ENCODE results near the gene A3GALT2. TPM values are rescaled to one million over a fixed set of nuclear protein-coding genes. Genes with fewer than 3 reads are reported as not detected.

A3GALT2 gene
- total RNA-seq, 2 donors from 2014 or later: not detected

- H3K9ac ChIP-seq (ENCODE audit: low read depth in 2 of 2, low read length in 2 of 2): no peak overlapping the region
- H3K27me3 ChIP-seq: no peaks in the 10 kb centered on the region
- DNase-seq: no peak
- intact Hi-C loops (cut with DNase I): no loop called here
- peaks cover 30% of the 10 kb centered on the region for H3K36me3 ChIP-seq
- no peaks in the 10 kb centered on the region for H3K4me1 ChIP-seq
- H3K27ac ChIP-seq: no peak overlapping the region
- H3K4me3 ChIP-seq: no peak overlapping the region
- no peaks in the 10 kb centered on the region for H3K9me3 ChIP-seq
- TF ChIP-seq CTCF (IDR thresholded peaks at IDR 0.05): no peak
These were observed 2.1 kb upstream of the A3GALT2 start for GRCh38 chr1:33322870-33323585.

GRCh38 chr1:33322109-33322508 lies 1.2 kb upstream of the A3GALT2 start:
- intact Hi-C loops (cut with DNase I): no loop called here

GRCh38 chr1:33321178-33321577 lies 280 bp upstream of the A3GALT2 start:
- H3K9me3 ChIP-seq: no peaks in the 10 kb centered on the region
- peaks cover 26% of the 10 kb centered on the region for H3K36me3 ChIP-seq
- H3K27ac ChIP-seq: no peak overlapping the region
- H3K9ac ChIP-seq (ENCODE audit: low read depth in 2 of 2, low read length in 2 of 2): no peak overlapping the region
- no peaks in the 10 kb centered on the region for H3K27me3 ChIP-seq
- intact Hi-C loops (cut with DNase I): no loop called here
- H3K4me1 ChIP-seq: no peaks in the 10 kb centered on the region
- H3K4me3 ChIP-seq: no peak overlapping the region
- TF ChIP-seq CTCF (IDR thresholded peaks at IDR 0.05): no peak
- no peak for DNase-seq

More at GRCh38 chr1:33322109-33322508, 1.2 kb upstream of the A3GALT2 start:
- Histone ChIP-seq H3K27ac (no peak overlapping the region), H3K27me3 (no peaks in the 10 kb centered on the region), H3K36me3 (peaks cover 30% of the 10 kb centered on the region), H3K4me1 (no peaks in the 10 kb centered on the region), H3K9ac (ENCODE audit: low read depth in 2 of 2, low read length in 2 of 2) (no peak overlapping the region), H3K9me3 (no peaks in the 10 kb centered on the region), H3K4me3 (no peak overlapping the region)
- no peak for DNase-seq
- TF ChIP-seq CTCF (IDR thresholded peaks at IDR 0.05): no peak

DNA sequence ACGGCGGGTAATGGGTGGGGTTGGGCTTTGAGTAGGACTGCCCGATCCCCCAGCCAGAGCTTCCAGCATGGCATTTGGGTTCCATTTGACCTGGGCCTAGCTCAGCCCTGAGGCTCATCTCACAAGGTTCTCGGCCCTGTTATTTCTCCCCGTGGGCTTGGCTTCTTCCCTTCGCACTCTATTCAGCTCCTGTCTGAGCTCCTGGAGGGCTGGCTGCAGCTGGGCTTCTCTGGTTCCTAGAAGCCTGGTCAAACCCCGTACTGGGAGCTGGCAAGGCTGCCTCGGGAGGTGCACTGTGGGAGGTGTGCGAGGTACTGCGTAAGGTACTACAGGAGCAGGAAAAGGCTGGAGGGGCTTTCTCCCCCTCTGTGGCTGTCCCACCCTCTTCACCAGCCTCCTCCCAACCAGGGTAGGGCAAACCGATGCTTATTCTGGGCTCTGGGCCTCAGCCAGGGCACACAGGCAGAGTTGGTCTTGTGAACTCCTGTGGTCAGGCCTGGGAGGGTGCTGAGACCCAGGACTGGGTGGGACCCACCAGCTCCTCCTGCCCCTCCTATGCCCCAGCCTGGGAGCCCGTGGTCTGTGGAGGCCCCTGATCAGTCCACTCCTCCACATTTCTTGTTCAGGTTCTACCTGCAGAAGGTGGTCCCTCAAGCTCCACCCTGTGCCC lies 814 bp downstream of the A3GALT2 start:
- Histone ChIP-seq H3K4me3 (no peak overlapping the region), H3K4me1 (no peaks in the 10 kb centered on the region), H3K36me3 (peaks cover 15% of the 10 kb centered on the region), H3K9me3 (no peaks in the 10 kb centered on the region), H3K9ac (ENCODE audit: low read depth in 2 of 2, low read length in 2 of 2) (no peak overlapping the region), H3K27ac (no peak overlapping the region), H3K27me3 (no peaks in the 10 kb centered on the region)
- TF ChIP-seq CTCF (IDR thresholded peaks at IDR 0.05): no peak
- no peak for DNase-seq
- intact Hi-C loops (cut with DNase I): no loop called here

- no peak for DNase-seq
- no peak overlapping the region for H3K9ac ChIP-seq (ENCODE audit: low read depth in 2 of 2, low read length in 2 of 2)
- intact Hi-C loops (cut with DNase I): no loop called here
These were observed 1.5 kb downstream of the A3GALT2 start for GRCh38 chr1:33319186-33319948.

More at GRCh38 chr1:33319186-33319948, 1.5 kb downstream of the A3GALT2 start:
- Histone ChIP-seq H3K27me3 (no peaks in the 10 kb centered on the region), H3K36me3 (peaks cover 8% of the 10 kb centered on the region), H3K4me3 (no peak overlapping the region), H3K9me3 (no peaks in the 10 kb centered on the region), H3K4me1 (no peaks in the 10 kb centered on the region), H3K27ac (no peak overlapping the region)
- no peak for TF ChIP-seq CTCF (IDR thresholded peaks at IDR 0.05)

Measured in colonic mucosa (tissue), 4 donors.